Naive thymus-derived CD4-positive, alpha-beta T cell (primary cell): ENCODE data around the gene ACOXL. TPM values are rescaled to one million over a fixed set of nuclear protein-coding genes. Genes with fewer than 3 reads are reported as not detected.

Experiments
- ATAC-seq: fragments of 150-1000 bp; cut with Tn5 transposase; 2 replicates; pipeline ENCODE4 v1.10.0; 2021; ENCODE audit warnings: mild to moderate bottlenecking, moderate library complexity
- CTCF ChIA-PET: fragments of 350-600 bp; sonication (Branson Sonifier 250); formaldehyde crosslinking; loops from one replicate; lab custom pipeline; 2021; ENCODE audit warnings: antibody characterized with exemption; lab: Charles Lee
- POLR2A ChIA-PET: fragments of 350-600 bp; sonication (Branson Sonifier 250); formaldehyde crosslinking; loops from one replicate; lab custom pipeline; 2021; ENCODE audit warnings: antibody characterized with exemption, inconsistent platforms; lab: Charles Lee
- DNase-seq, 9 donors: peaks; one replicate each; pipeline versions ENCODE4 v3.0.0 to v3.0.0-alpha.2; 2020 to 2022; ENCODE audit warnings: mixed read lengths in 1 of 9
- H3K27ac ChIP-seq: one replicate; pipeline ENCODE4 v1.7.0; 2013; ENCODE audit warnings: mild to moderate bottlenecking, low read depth, low read length, moderate library complexity
- H3K27me3 ChIP-seq, 2 donors: one replicate each; pipeline ENCODE4 v1.7.0; 2013; ENCODE audit warnings: low read length in 2 of 2, mild to moderate bottlenecking in 2 of 2, moderate library complexity in 2 of 2; ENCODE audit not compliant: control insufficient read depth in 2 of 2, insufficient read depth in 2 of 2
- H3K36me3 ChIP-seq, 3 experiments: 1 replicate in 2 of 3; 2 replicates in 1 of 3; pipeline ENCODE4 v1.7.0; 2013; ENCODE audit warnings: low read length in 3 of 3, mild to moderate bottlenecking in 3 of 3, moderate library complexity in 1 of 3; ENCODE audit not compliant: insufficient read depth in 3 of 3, control insufficient read depth in 2 of 3
- H3K4me1 ChIP-seq, 2 donors: one replicate each; pipeline ENCODE4 v1.7.0; 2013; ENCODE audit warnings: low read length in 2 of 2, mild to moderate bottlenecking in 2 of 2, moderate library complexity in 1 of 2; ENCODE audit not compliant: control insufficient read depth in 2 of 2, insufficient read depth in 2 of 2
- H3K4me3 ChIP-seq: 2 replicates; pipeline ENCODE4 v1.7.0; 2013; ENCODE audit warnings: mild to moderate bottlenecking, low read length
- H3K9me3 ChIP-seq, 3 experiments: 1 replicate in 2 of 3; 2 replicates in 1 of 3; pipeline ENCODE4 v1.7.0; 2013; ENCODE audit warnings: low read length in 3 of 3; ENCODE audit not compliant: control insufficient read depth in 2 of 3
- H3K27ac Mint-ChIP-seq, 9 donors: one replicate each; pipeline ENCODE4 v1.8.0; 2020 to 2022; ENCODE audit warnings: mixed read lengths in 9 of 9, mild to moderate bottlenecking in 8 of 9, moderate library complexity in 5 of 9, inconsistent platforms in 2 of 9
- H3K27me3 Mint-ChIP-seq, 5 donors: one replicate each; pipeline ENCODE4 v1.8.0; 2021 to 2022; ENCODE audit warnings: mixed read lengths in 5 of 5, mild to moderate bottlenecking in 1 of 5
- H3K36me3 Mint-ChIP-seq, 5 donors: one replicate each; pipeline ENCODE4 v1.8.0; 2020 to 2022; ENCODE audit warnings: mixed read lengths in 5 of 5, mild to moderate bottlenecking in 3 of 5, inconsistent platforms in 1 of 5
- H3K4me1 Mint-ChIP-seq, 7 donors: one replicate each; pipeline ENCODE4 v1.8.0; 2020 to 2022; ENCODE audit warnings: mixed read lengths in 7 of 7, mild to moderate bottlenecking in 3 of 7, inconsistent platforms in 1 of 7
- H3K4me3 Mint-ChIP-seq, 10 donors: one replicate each; pipeline ENCODE4 v1.8.0; 2020 to 2022; ENCODE audit warnings: mild to moderate bottlenecking in 10 of 10, mixed read lengths in 10 of 10, moderate library complexity in 6 of 10, inconsistent platforms in 2 of 10
- H3K9me3 Mint-ChIP-seq, 11 donors: one replicate each; pipeline ENCODE4 v1.8.0; 2020 to 2022; ENCODE audit warnings: mixed read lengths in 11 of 11, mild to moderate bottlenecking in 4 of 11, inconsistent platforms in 1 of 11, moderate library complexity in 1 of 11
- intact Hi-C, 2 donors: fragments of 100-400 bp; cut with micrococcal nuclease; formaldehyde crosslinking; loops; one replicate each; pipeline ENCODE4 v1.15.1; 2023
- polyA plus RNA-seq, 2 donors: library from polyadenylated mRNA; unstranded; fragments of 300-500 nt; fragmentation: Illumina TruSeq; gene quantifications; one replicate each; pipeline ENCODE4 v1.2.3, GENCODE V29; 2021
- total RNA-seq, 6 experiments: library from RNA in 5 of 6; stranded (reverse) in 5 of 6; gene quantifications; 1 replicate in 5 of 6; 2 replicates in 1 of 6; pipeline ENCODE4 v1.2.3 and lab custom pipeline; 2021 to 2026

Gene ACOXL
- total and polyA plus RNA-seq, 7 experiments from 2014 or later = 0.29 TPM; not detected in 6

DNA sequence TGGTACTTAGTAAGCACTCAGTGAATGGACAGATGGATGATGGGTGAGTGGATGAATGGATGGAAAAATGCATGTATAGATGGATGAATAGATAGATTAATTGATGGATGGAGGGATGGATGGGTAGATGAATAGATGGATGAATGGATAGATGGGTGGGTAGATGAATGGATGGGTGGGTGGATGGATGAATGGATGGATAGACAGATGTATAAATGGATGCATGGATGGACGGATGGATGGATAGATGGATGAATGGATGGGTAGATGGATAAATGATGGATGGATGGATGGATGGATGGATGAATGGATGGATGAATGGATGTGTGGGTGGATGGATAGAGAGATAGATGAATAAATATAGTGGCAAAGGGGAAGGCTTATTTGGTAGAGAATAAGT is 83.6 kb downstream of the ACOXL start:
- no peak overlapping the region for H3K4me3 ChIP-seq
- no peaks in the 10 kb centered on the region for H3K9me3 ChIP-seq
- intact Hi-C loops = loop anchor here in 1 of 2 donors (10.0 kb wide), 1 partner anchor 189 kb away; no protein-coding TSS in a partner anchor
- Mint-ChIP-seq H3K4me3 (no peak overlapping the region), H3K4me1 (peaks cover 0 to 26% (median 16%) of the 10 kb centered on the region in 7 donors), H3K27ac (peak overlapping the region in 1 of 9 donors; percentile 0), H3K36me3 (no peaks in the 10 kb centered on the region), H3K9me3 (peaks cover 0 to 3% (median 0%) of the 10 kb centered on the region in 11 donors), H3K27me3 (peaks cover 0 to 41% (median 7%) of the 10 kb centered on the region in 5 donors)
- CTCF ChIA-PET = no interaction called here
- DNase-seq (no peak), ATAC-seq (no peak)
- peaks cover 0 to 3% of the 10 kb centered on the region in 2 donors for H3K4me1 ChIP-seq
- no peak overlapping the region for H3K27ac ChIP-seq
- POLR2A ChIA-PET = no interaction called here
- H3K36me3 ChIP-seq = no peaks in the 10 kb centered on the region
- H3K27me3 ChIP-seq = no peaks in the 10 kb centered on the region

DNA sequence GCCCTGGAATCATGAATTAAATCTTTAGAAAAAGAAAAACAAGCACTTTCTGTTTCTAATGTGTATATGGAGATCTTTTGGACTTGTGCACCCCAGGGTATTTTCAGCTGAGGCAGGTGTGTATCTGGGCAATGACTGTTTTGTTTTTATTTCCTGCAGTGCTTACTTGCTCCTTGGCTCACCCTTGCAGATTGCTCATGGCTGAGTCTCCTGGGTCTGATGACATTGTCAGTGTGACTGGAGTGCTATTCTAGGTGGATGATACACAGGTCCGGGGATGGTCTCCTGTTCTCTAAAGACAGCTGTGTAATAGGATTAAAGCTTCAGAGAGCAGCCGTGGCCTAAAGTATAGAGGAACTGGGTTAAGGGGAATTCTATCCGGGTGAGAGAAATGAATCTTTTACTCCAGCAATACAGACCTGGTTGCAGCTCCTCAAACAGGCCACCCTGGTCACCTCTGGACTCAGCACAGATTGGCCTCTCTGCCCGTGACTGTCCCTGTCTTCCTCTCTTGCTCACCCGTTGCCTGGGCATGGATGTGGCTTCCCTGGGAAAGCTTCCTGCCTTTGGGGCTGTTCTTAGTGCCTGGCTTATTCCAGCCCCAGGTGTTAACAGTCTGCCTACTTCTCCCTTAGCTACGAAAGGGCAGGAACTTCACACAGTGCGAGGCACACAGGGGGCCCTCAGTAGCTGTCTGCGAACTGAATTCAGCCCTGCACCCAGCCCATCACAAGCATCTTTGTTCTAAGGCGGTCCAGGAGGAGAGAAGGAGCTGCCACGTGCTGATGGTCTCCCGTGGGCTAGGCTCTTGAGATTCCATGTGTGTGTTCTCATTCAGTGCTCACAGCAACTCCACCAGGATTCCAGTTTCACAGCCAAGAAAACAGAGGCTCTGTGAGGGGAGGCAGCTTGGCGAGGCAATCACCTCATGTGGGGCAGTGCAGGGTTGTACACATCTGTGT is 84.3 kb downstream of the ACOXL start:
- no peak overlapping the region for H3K4me3 Mint-ChIP-seq
- no peaks in the 10 kb centered on the region for H3K36me3 Mint-ChIP-seq
- intact Hi-C loops = loop anchor here in 1 of 2 donors (10.0 kb wide), 1 partner anchor 188 kb away; no protein-coding TSS in a partner anchor
- peaks cover 0 to 24% (median 14%) of the 10 kb centered on the region in 7 donors for H3K4me1 Mint-ChIP-seq
- DNase-seq (no peak), ATAC-seq (no peak)
- H3K27ac Mint-ChIP-seq = peak overlapping the region in 1 of 9 donors; percentile 0
- Histone ChIP-seq H3K27ac (no peak overlapping the region), H3K9me3 (no peaks in the 10 kb centered on the region), H3K36me3 (no peaks in the 10 kb centered on the region), H3K27me3 (no peaks in the 10 kb centered on the region), H3K4me3 (no peak overlapping the region), H3K4me1 (peaks cover 0 to 3% of the 10 kb centered on the region in 2 donors)
- POLR2A ChIA-PET = no interaction called here
- CTCF ChIA-PET = no interaction called here
- peaks cover 0 to 3% (median 0%) of the 10 kb centered on the region in 11 donors for H3K9me3 Mint-ChIP-seq
- peaks cover 0 to 48% (median 7%) of the 10 kb centered on the region in 5 donors for H3K27me3 Mint-ChIP-seq

DNA sequence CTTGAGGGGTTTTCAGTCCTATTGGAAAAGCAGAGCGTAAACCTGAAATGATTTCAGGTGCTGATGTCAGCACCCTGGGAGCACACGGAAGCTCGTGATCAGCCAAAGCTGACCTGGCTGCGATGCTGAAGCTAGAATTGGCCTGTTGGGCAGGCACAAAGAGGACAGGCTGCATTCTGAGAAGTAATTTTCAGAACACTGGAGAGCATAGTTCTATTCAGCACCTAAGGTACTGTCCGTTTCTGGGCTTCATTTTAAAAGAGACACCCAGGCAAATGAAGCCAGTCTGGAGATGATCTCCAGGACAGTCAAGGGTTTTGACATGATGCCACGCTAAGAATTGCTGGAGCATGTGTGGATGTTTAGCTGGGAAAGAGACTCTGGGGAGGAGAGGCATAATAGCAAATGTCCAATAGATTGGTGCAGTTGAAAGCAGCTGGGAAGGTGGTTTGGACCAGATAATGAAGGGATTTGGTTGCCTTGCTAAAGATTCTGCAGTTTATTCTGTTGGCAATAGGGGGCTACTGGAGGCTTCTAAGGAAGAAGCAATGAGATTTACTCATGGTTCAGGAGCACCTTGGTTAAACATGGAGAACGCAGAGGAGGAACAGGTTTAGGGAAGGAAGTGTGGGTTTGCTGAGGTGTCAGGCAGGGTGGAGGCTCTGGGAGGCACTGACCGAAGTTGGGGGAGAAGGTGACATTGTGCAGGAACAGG is 86.6 kb downstream of the ACOXL start:
- H3K4me1 Mint-ChIP-seq = peaks cover 0 to 14% (median 10%) of the 10 kb centered on the region in 7 donors
- intact Hi-C loops = loop anchor here in 1 of 2 donors (10.0 kb wide), 1 partner anchor 186 kb away; no protein-coding TSS in a partner anchor
- ATAC-seq (no peak), DNase-seq (no peak)
- no peaks in the 10 kb centered on the region for H3K27me3 ChIP-seq
- H3K4me3 ChIP-seq = no peak overlapping the region
- peaks cover 0 to 59% (median 7%) of the 10 kb centered on the region in 5 donors for H3K27me3 Mint-ChIP-seq
- no peaks in the 10 kb centered on the region for H3K36me3 ChIP-seq
- CTCF ChIA-PET = no interaction called here
- H3K4me3 Mint-ChIP-seq = no peak overlapping the region
- peaks cover 0 to 6% (median 3%) of the 10 kb centered on the region in 11 donors for H3K9me3 Mint-ChIP-seq
- no peaks in the 10 kb centered on the region for H3K4me1 ChIP-seq
- POLR2A ChIA-PET = no interaction called here
- no peak overlapping the region for H3K27ac Mint-ChIP-seq
- no peak overlapping the region for H3K27ac ChIP-seq
- no peaks in the 10 kb centered on the region for H3K9me3 ChIP-seq
- peaks cover 0 to 4% (median 0%) of the 10 kb centered on the region in 5 donors for H3K36me3 Mint-ChIP-seq

DNA sequence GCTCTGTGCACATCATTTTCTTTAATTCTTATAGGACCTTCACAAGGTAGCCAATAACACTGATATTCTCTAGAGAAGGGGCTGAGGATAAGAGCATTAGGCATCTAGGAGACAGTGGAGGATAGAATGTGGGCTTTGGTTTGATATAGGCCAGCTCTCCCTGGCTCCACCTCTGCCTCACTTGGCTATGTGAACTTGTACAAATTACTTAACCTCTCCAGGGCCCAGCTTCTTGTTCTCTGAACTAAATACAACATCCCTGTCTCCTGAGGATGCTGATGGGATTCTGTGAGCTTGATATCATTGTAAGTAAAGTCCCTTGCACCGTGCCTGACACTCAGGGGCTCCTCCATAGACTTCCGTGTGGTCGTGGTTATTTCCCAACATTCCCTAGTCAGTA is 87.3 kb downstream of the ACOXL start:
- Mint-ChIP-seq H3K9me3 (peaks cover 0 to 14% (median 6%) of the 10 kb centered on the region in 11 donors), H3K4me1 (peaks cover 0 to 14% (median 10%) of the 10 kb centered on the region in 7 donors), H3K4me3 (no peak overlapping the region), H3K27ac (no peak overlapping the region), H3K36me3 (peaks cover 0 to 6% (median 0%) of the 10 kb centered on the region in 5 donors), H3K27me3 (peaks cover 0 to 64% (median 7%) of the 10 kb centered on the region in 5 donors)
- intact Hi-C loops = loop anchor here in 1 of 2 donors (10.0 kb wide), 1 partner anchor 185 kb away; no protein-coding TSS in a partner anchor
- DNase-seq = no peak
- CTCF ChIA-PET = no interaction called here
- no peak for ATAC-seq
- Histone ChIP-seq H3K36me3 (no peaks in the 10 kb centered on the region), H3K27ac (no peak overlapping the region), H3K4me3 (no peak overlapping the region), H3K4me1 (no peaks in the 10 kb centered on the region), H3K9me3 (no peaks in the 10 kb centered on the region), H3K27me3 (no peaks in the 10 kb centered on the region)
- POLR2A ChIA-PET = no interaction called here

DNA sequence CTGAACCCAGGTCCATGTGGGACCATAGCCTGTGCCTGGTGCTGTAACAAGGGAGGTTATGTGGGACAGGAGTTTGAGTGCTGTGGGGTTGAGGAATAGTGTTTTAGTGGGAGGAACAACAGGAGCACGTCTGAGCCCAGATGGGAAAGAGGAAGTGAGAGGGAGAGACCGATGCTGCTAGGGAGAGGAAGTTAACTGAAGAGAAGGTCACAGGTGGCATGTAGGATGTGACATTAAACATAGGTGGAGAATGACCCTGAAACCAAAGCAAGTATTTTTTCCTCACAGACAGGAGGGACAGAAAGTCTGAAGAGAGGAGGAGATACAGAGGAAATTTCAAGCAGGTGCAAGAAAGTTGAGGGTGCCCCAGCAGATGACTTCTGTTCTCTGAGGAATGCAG is 87.8 kb downstream of the ACOXL start:
- H3K27ac ChIP-seq = no peak overlapping the region
- no peak overlapping the region for H3K4me3 ChIP-seq
- H3K27me3 ChIP-seq = no peaks in the 10 kb centered on the region
- H3K4me1 ChIP-seq = no peaks in the 10 kb centered on the region
- intact Hi-C loops = no loop called here
- Mint-ChIP-seq H3K36me3 (peaks cover 0 to 6% (median 0%) of the 10 kb centered on the region in 5 donors), H3K4me1 (peaks cover 0 to 14% (median 10%) of the 10 kb centered on the region in 7 donors), H3K4me3 (no peak overlapping the region), H3K27ac (no peak overlapping the region), H3K9me3 (peaks cover 0 to 18% (median 10%) of the 10 kb centered on the region in 11 donors), H3K27me3 (peaks cover 0 to 68% (median 7%) of the 10 kb centered on the region in 5 donors)
- POLR2A ChIA-PET = no interaction called here
- H3K36me3 ChIP-seq = no peaks in the 10 kb centered on the region
- CTCF ChIA-PET = no interaction called here
- DNase-seq = no peak
- H3K9me3 ChIP-seq = no peaks in the 10 kb centered on the region
- ATAC-seq = no peak

DNA sequence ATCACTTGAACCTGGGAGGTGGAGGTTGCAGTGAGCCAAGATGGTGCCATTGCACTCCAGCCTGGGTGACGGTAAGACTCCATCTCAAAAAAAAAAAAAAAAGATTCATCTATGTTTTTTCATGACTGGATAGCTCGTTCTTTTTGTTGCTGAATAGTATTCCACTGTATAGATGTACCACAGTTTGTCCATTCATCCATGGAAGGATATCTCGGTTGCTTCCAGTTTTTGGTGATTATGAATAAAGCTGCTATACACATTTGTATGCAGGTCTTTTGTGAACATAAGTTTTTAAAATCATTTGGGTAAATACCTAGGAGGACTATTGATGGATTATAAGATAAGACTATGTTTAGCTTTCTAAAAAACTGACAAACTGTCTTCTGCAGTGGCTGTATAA is 90.8 kb downstream of the ACOXL start:
- ChIA-PET POLR2A (no interaction called here), CTCF (interaction anchor here (0.8 kb wide), 1 partner anchor 11 kb away, joined by 4 read pairs; no protein-coding TSS in a partner anchor)
- H3K9me3 ChIP-seq = no peaks in the 10 kb centered on the region
- no peak overlapping the region for H3K4me3 Mint-ChIP-seq
- peaks cover 0 to 79% (median 7%) of the 10 kb centered on the region in 5 donors for H3K27me3 Mint-ChIP-seq
- H3K27ac Mint-ChIP-seq = no peak overlapping the region
- H3K36me3 Mint-ChIP-seq = peaks cover 0 to 11% (median 0%) of the 10 kb centered on the region in 5 donors
- H3K27ac ChIP-seq = no peak overlapping the region
- H3K27me3 ChIP-seq = no peaks in the 10 kb centered on the region
- H3K4me1 Mint-ChIP-seq = peaks cover 8 to 28% (median 21%) of the 10 kb centered on the region in 7 donors
- H3K4me1 ChIP-seq = peaks cover 0 to 7% of the 10 kb centered on the region in 2 donors
- H3K4me3 ChIP-seq = no peak overlapping the region
- ATAC-seq = no peak
- H3K9me3 Mint-ChIP-seq = peaks cover 0 to 24% (median 12%) of the 10 kb centered on the region in 11 donors
- intact Hi-C loops = no loop called here
- no peak for DNase-seq
- no peaks in the 10 kb centered on the region for H3K36me3 ChIP-seq
